Neutrophil (primary cell): Measurements from ENCODE around the gene ZNF563.

Experiments
- H3K27ac ChIP-seq: fragments of 200-600 bp; sonication (generic); 2 replicates; pipeline ENCODE4 v1.5.1; 2016; ENCODE audit warnings: mild to moderate bottlenecking, moderate library complexity
- H3K27me3 ChIP-seq: fragments of 200-600 bp; sonication (generic); 2 replicates; pipeline ENCODE4 v1.6.0; 2016; ENCODE audit warnings: mild to moderate bottlenecking
- H3K36me3 ChIP-seq: fragments of 200-600 bp; sonication (generic); 2 replicates; pipeline ENCODE4 v1.5.1; 2017
- H3K4me1 ChIP-seq, 2 experiments: fragments of 200-600 bp in 1 of 2; sonication (generic) in 1 of 2; 1 replicate in 1 of 2; 2 replicates in 1 of 2; pipeline versions ENCODE4 v1.5.1 to v1.6.1; 2013 to 2016; ENCODE audit warnings: low read depth in 1 of 2, low read length in 1 of 2, mild to moderate bottlenecking in 1 of 2, moderate library complexity in 1 of 2; ENCODE audit not compliant: control insufficient read depth in 1 of 2, insufficient read depth in 1 of 2
- H3K4me3 ChIP-seq, 2 experiments: fragments of 200-600 bp in 1 of 2; sonication (generic) in 1 of 2; 1 replicate in 1 of 2; 2 replicates in 1 of 2; pipeline ENCODE4 v1.5.1; 2013 to 2016; ENCODE audit warnings: low read depth in 1 of 2, low read length in 1 of 2, mild to moderate bottlenecking in 1 of 2, moderate library complexity in 1 of 2
- H3K9me3 ChIP-seq: fragments of 200-600 bp; sonication (generic); 2 replicates; pipeline ENCODE4 v1.5.1; 2016
- CTCF ChIP-seq: fragments of 200-600 bp; sonication (generic); IDR thresholded peaks from 2 replicates; pipeline ENCODE4 v1.5.1; 2016; ENCODE audit warnings: antibody characterized with exemption

ZNF563 gene

GRCh38 chr19:12287958-12288500 is 45.4 kb downstream of the ZNF563 start:
- H3K27ac ChIP-seq, result no peak overlapping the region
- H3K9me3 ChIP-seq, result peaks cover 15% of the 10 kb centered on the region
- no peak overlapping the region for H3K4me3 ChIP-seq
- peaks cover under 1 to 2% of the 10 kb centered on the region in 2 experiments for H3K4me1 ChIP-seq
- no peak for TF ChIP-seq CTCF
- H3K27me3 ChIP-seq, result no peaks in the 10 kb centered on the region
- peaks cover 9% of the 10 kb centered on the region for H3K36me3 ChIP-seq

- no peak for TF ChIP-seq CTCF
- peaks cover 9% of the 10 kb centered on the region for H3K36me3 ChIP-seq
Observed at GRCh38 chr19:12284631-12285030, 48.8 kb downstream of the ZNF563 start.

GRCh38 chr19:12284226-12284625 is 49.2 kb downstream of the ZNF563 start:
- Histone ChIP-seq H3K27ac (no peak overlapping the region), H3K4me3 (no peak overlapping the region), H3K27me3 (no peaks in the 10 kb centered on the region), H3K4me1 (no peaks in the 10 kb centered on the region), H3K9me3 (peaks cover 15% of the 10 kb centered on the region), H3K36me3 (peaks cover 9% of the 10 kb centered on the region)
- TF ChIP-seq CTCF, result no peak

More at GRCh38 chr19:12284631-12285030, 48.8 kb downstream of the ZNF563 start:
- no peaks in the 10 kb centered on the region for H3K27me3 ChIP-seq
- peaks cover 15% of the 10 kb centered on the region for H3K9me3 ChIP-seq
- H3K4me3 ChIP-seq, result no peak overlapping the region
- H3K4me1 ChIP-seq, result no peaks in the 10 kb centered on the region
- H3K27ac ChIP-seq, result no peak overlapping the region

GRCh38 chr19:12278713-12279112 is 54.7 kb downstream of the ZNF563 start:
- Histone ChIP-seq H3K27ac (no peak overlapping the region), H3K27me3 (no peaks in the 10 kb centered on the region), H3K9me3 (peaks cover 40% of the 10 kb centered on the region), H3K4me1 (no peaks in the 10 kb centered on the region), H3K36me3 (peaks cover 22% of the 10 kb centered on the region), H3K4me3 (no peak overlapping the region)
- TF ChIP-seq CTCF, result no peak

GRCh38 chr19:12272980-12273901 is 60.2 kb downstream of the ZNF563 start:
- H3K36me3 ChIP-seq, result peaks cover 35% of the 10 kb centered on the region
- no peak overlapping the region for H3K4me3 ChIP-seq
- TF ChIP-seq CTCF, result no peak
- no peaks in the 10 kb centered on the region for H3K27me3 ChIP-seq
- no peaks in the 10 kb centered on the region for H3K4me1 ChIP-seq
- no peak overlapping the region for H3K27ac ChIP-seq
- H3K9me3 ChIP-seq, result peaks cover 81% of the 10 kb centered on the region
